Fibroblast of peridontal ligament (primary cell): ENCODE results near the gene SYNC.
A peak's percentile ranks its signal among the peaks of the same experiment; 100 is the strongest.
"Not testable (repeated sequence)": the region's sequence is repeated elsewhere in the genome, so short reads cannot be mapped to it uniquely, and the experiment has no call there.

Source experiments
- DNase-seq: peaks from one replicate; pipeline ENCODE4 v3.0.0-alpha.2; 2010; ENCODE audit errors: extremely low read depth

The SYNC gene

GRCh38 chr1:32724678-32725614, 22.4 kb upstream of the SYNC start:
- peak; percentile 95 for DNase-seq

- DNase-seq: peak; percentile 43
Observed at GRCh38 chr1:32719681-32720275, 17.2 kb upstream of the SYNC start.

DNA sequence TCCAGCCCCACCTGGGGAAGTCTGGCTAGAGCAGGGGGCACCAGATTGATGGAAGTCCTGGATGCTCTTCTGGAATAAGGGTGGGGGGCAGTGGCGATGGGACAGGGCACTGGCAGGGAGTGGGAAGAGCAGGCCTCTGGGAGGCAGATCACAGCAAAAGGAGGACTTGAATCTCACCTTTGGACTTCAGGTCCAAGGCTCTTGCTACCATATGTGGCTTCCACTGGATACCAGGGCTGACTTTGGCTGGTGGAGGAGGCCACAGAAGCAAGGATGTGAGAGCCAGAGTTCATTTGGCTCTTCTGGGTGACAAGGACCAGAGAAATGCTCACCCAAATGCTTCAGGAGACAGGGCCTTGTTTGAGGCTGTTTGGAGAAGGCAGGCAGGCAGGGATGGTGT, 16.0 kb upstream of the SYNC start:
- DNase-seq: no peak

DNA sequence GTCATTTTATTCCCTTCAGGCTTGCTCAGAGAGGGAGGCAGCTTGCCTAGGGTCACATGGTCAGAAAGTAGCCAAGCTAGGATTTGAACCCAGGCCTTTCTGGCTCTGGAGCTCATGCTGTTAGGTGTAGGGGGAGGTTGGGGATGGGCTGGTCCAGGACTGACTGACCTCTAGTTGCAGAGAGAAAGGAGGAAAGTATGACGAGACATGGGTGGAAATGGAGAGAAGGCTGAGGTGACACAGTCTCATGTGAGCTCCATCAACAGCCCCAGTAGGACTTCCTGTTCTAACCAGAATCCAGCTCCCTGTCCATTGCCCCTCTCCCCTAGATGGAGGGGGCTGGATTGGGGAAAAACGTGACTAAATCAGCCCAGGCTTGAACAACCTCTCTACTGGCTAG, 15.5 kb upstream of the SYNC start:
- no peak for DNase-seq

GRCh38 chr1:32717503-32717902, 14.9 kb upstream of the SYNC start:
- no peak for DNase-seq

DNA sequence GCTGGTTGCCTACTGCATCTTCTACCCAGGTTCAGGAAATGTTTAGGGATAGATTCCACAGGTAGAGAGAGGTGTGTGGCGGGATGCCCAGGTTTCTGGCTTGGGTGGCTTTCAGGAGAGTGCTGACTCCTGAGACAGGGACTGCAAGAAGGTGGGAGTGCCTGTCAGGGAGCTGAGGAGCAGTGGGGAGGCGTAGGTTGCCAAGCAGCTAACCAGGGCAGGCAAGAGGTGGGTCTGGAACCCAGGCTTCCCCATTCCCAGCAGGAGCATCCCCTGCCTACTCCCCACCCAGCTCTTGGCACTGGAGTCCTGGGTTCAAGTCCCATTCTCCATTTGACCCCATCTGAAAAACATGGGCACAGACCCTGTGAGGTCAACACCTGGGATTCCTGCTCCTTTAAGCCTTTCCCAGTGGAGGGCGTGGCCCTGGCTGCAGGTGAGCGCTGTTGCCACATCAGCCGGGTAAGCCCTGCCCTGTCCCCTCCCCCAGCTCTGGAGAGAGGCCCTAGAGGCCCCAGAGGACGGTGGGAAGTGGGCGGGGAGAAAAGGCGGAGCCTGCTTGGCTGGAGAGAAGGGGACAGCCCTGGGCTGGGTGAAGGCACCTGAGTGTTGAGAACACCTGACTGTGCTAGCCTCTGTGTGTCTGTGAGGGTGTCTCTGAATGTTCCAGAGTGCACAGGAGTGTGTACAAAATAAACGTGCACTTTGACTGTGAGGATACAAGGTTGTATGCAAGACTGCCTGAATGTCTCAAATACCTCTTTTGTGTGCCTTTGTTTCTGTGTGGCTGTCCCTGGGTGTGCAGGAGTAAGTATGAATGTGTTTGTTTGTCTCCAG, 14.0 kb upstream of the SYNC start:
- DNase-seq: no peak

DNA sequence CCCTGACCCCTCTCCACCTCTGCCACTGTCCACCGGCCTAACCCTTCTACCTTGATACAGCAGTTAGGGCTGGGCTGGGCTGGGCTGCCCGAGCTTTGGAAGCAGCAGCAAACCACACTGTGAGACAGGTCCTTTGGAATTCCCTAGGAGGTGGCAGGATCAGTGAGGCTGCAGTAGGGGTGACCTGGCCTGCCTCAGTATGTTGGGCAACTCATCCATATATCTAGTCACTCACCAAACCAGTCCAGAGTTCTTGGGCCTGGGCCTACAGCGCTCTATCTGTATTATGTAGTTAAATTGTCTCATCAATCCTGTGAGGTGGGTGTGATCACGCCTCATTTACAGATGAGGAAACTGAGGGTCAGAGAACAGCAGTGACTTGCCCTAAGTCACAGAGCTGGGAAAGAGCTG, 13.3 kb upstream of the SYNC start:
- no peak for DNase-seq

DNA sequence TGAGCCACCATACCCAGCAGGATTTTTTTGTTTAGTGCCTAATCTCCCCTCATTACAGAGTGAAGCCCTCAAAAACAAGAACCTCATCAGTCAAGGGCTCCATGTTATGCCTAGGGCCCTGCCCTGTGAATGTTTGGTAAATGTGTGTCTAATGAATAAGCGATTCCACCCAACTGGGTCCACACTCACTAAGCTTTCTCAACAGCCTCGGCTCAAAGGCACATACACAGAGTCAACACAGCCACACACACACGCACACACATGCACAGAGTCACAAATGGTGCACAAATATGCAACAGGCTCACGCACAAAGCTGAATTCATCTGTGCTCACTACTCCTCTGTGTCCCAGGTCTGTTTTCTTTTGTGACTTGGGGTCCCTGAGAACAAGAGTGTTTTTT, 11.7 kb upstream of the SYNC start:
- DNase-seq: no peak

DNA sequence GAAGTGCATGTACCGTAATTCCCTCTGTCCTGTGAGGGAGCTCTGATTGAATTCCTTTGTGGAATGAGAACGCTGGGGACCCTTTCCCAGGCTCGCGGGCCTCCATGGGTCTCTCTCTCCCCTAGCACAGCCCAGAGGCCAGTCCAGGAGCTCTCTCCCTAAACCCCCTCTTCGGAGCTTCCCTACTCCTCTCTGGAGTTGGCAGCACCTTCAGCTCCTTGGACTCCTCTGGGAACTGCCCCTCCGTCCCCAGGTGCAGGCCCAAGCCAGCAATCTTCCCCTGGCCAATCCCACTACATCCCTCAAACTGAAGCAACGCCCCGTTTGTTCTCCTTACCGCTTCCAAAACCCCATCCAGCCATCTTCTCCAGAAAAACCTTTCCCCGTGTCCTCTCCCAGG, 10.5 kb upstream of the SYNC start:
- DNase-seq: no peak

GRCh38 chr1:32711221-32711620, 8.7 kb upstream of the SYNC start:
- not testable (repeated sequence) for DNase-seq

- no peak for DNase-seq
Observed at GRCh38 chr1:32709476-32709875, 6.9 kb upstream of the SYNC start.

GRCh38 chr1:32709075-32709474, 6.5 kb upstream of the SYNC start:
- DNase-seq: no peak

- peak; percentile 53 for DNase-seq
Observed at GRCh38 chr1:32706491-32706890, 3.9 kb upstream of the SYNC start.

DNA sequence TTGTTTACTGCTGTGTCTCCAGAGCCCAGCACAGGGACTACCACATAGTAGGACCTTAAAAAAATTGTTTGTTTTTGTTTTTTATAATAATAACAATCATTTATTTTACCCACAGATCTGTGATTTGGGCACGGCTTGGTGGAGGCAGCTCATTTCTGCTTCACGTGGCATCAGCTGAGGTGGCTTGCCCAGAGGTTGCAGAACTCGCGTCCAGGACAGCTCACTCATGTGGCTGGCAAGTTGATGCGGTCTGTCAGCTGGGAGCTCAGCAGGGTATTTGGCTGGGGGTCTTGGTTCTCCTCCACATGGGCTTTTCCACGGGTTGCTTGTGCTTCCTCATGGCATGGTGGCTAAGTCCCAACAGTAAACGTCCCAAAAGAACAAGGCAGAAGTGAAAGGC, 2.9 kb upstream of the SYNC start:
- no peak for DNase-seq

DNA sequence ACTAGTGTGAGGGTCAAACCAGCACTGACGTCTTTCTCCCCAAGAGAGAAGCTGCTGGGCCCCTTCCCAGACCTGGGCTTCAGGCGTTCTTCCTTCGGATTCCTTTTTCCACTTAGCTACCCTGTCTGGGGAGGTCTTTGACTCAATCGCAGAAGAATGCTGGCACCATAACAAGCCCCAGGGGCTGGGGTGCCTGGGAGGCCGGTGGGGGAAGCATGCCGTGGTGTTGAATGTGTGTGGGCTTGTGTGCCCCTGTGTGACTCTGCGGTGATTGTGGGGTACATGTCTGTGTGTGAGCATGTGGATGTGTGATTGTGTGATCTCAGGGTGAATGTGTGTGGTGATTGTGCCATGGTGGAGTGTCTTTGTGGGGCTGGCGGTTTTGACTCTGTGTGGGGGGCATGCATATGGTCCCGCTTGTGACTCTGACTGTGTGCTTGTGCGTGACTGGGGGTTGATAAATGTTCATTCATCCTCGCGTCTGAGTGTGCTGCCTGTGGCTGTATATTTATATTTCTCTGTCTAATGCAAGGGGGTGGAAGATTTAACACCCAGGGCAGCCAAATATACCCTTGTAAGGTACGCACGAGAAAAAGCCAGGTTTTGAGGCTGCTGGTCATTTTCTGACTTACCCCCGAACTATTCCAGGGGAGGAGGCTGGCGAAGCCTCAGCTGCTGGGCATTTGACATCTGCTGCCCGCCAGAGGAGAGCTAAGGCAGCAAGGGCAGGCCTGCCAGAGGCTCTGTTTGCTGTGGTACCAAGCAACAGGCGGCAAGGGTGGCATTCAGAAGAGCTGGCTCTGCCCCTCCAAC, 1.1 kb upstream of the SYNC start:
- peak; percentile 97 for DNase-seq

DNA sequence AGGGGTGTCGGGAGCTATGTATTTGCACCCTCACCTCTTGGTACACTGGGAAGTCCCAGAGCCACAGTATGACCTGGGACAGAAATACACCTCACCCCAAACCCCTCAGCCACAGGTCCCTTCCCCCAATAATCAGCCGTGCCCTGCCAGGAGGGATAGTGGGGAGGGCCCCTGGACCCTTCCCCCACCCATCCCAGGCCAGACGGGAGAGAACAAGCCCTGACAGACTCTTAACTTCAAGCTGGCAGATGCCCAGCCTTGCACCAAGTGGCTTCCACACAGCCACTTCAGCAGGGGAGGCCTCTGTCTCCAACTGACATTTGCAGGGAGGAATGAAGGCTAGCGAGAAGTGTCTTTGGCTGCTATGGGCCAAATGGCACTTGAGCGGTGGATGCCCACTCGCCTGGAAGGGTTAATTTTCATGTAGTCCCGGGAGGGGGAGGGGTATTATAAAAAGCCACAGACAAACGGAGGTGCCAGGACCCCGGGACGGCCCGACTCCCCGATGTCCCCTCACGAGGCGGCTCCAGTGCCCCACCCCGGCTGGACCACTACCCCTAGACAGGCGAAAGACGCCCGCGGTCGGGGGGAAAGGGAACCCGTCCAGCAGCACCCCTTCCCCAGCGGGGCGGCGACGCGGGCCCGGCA, 495 bp downstream of the SYNC start:
- peak; percentile 45 for DNase-seq

- DNase-seq: no peak
Observed at GRCh38 chr1:32701421-32701911, 1.1 kb downstream of the SYNC start.

DNA sequence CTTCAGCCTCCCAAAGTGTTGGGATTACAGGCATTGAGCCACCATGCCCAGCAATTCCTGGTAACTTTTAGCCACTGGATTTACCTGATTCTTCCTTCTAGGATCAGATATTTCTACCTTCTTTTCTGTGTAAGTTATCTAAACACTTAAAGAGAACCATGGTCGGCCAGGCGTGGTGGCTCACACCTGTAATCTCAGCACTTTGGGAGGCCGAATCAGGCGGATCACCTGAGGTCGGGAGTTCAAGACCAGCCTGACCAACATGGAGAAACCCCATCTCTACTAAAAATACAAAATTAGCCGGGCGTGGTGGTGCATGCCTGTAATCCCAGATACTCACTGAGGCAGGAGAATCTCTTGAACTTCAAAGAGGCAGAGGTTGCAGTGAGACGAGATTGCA, 5.6 kb downstream of the SYNC start:
- not testable (repeated sequence) for DNase-seq

DNA sequence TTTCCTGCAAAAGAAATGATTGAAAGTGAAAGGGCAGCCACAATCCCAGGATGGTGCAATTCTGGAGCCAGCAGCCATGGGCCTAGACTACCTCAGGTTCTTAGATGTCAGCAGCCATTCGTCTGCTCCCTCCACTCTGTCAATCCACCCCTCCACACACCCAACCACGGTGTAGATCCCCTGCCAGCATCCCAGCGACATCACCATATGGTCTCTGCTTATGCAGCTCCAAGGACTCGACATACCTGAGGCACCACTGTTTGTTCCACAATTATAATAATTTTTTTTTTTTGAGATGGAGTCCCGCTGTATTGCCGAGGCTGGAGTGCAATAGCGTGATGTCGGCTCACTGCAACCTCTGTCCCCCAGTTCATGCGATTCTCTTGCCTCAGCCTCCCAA, 6.5 kb downstream of the SYNC start:
- DNase-seq: no peak

- peak; percentile 85 for DNase-seq
Observed at GRCh38 chr1:32695098-32695904, 7.3 kb downstream of the SYNC start.
